ENCODE data around the gene HOXA5. TPM values are rescaled to one million over a fixed set of nuclear protein-coding genes. Genes with fewer than 3 reads are reported as not detected.

HOXA5 gene
- total RNA-seq, 4 donors from 2014 or later = 3.6 to 8.2 (median 6.8) TPM

DNA sequence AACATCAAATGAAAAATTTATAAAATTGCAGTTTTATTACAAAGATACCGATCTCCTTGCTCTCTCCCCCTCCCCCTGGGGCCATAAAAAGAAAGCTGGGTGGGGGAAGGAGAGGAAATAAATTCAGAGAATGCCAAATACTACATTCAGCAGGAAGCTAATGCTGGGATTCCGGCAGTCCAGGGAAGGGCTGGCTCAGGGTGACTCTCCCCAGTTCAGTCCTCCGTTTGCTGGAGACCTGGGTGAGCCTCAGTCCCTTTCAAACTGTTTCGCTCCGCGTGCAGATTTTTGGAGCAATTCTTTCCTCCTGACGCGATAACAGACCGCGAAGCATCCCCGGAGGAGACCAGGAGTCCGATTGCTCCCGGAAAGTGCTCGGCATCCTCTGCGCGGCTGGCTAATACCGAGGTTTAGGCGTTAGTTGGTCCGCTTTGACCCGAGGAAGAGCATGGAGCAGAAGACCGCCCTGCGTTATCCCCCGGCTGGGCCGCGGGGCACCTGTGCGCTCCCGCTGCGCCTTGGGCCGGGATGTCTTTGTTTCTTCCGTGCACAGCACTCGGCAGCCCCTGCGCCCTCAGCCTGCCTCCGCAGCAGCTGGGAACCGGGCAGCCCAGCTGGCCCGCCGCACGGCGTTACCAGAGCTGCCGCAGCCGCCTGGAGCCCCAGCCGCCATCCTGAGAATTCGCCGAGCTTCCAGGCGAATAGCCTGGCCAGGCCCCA is 37.1 kb downstream of the HOXA5 start:
- intact Hi-C loops (cut with DNase I) = no loop called here
- Histone ChIP-seq H3K4me1 (peaks cover 21 to 98% (median 49%) of the 10 kb centered on the region in 3 donors), H3K27ac (peak overlapping the region; percentile 96 to 99 (median 99)), H3K4me3 (peak overlapping the region; percentile 18 to 97 (median 72)), H3K27me3 (peaks cover 0 to 11% (median 0%) of the 10 kb centered on the region in 4 donors), H3K9me3 (no peaks in the 10 kb centered on the region), H3K36me3 (no peaks in the 10 kb centered on the region)
- no peak for TF ChIP-seq POLR2A (IDR thresholded peaks at IDR 0.05)
- TF ChIP-seq, protein P1, sequence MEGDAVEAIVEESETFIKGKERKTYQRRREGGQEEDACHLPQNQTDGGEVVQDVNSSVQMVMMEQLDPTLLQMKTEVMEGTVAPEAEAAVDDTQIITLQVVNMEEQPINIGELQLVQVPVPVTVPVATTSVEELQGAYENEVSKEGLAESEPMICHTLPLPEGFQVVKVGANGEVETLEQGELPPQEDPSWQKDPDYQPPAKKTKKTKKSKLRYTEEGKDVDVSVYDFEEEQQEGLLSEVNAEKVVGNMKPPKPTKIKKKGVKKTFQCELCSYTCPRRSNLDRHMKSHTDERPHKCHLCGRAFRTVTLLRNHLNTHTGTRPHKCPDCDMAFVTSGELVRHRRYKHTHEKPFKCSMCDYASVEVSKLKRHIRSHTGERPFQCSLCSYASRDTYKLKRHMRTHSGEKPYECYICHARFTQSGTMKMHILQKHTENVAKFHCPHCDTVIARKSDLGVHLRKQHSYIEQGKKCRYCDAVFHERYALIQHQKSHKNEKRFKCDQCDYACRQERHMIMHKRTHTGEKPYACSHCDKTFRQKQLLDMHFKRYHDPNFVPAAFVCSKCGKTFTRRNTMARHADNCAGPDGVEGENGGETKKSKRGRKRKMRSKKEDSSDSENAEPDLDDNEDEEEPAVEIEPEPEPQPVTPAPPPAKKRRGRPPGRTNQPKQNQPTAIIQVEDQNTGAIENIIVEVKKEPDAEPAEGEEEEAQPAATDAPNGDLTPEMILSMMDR (IDR thresholded peaks at IDR 0.05) = no peak
- no peak for DNase-seq
- WGBS, 2 donors = 22 to 30% methylated on average over 5 to 27 of the region's 44 CpGs

DNA sequence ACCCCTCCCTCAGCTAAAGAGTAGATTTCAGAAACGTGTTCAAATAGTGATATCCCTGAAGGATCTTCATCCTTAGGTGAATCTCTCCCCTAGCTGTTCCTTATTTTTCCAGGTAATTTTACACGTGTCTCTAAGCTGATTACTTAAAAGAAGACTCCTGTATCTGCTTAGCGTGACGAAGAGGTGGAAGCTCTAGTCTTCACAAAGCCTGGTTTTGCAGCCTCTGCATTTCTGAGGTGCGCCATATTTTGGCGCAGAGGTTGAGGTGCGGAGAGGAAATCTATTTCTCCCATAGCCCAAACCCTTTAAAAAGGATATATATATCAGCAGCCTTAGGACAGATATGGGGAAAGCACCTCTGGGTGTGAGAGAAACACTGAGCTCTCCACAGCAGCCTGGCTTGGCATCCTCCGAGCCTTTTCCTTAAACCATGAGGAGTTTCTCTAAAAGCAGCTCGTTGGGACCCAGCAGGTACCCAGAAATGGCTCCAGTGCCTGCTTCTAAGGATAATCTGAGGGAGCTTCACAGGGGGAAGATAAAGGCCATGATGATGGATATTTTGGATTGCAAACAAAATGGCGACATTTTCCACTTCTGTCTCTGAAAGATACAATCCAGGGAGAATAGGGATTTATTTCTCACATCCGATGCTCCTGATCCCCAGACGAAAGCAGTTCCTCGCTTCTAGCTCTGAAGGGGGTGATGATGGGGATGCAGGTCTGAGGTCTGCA is 38.0 kb downstream of the HOXA5 start:
- TF ChIP-seq, protein P1 (IDR thresholded peaks at IDR 0.05) = no peak
- TF ChIP-seq POLR2A (IDR thresholded peaks at IDR 0.05) = no peak
- H3K27ac ChIP-seq = peak overlapping the region; percentile 96 to 99 (median 99)
- H3K27me3 ChIP-seq = peaks cover 0 to 11% (median 0%) of the 10 kb centered on the region in 4 donors
- H3K4me1 ChIP-seq = peaks cover 20 to 98% (median 46%) of the 10 kb centered on the region in 3 donors
- intact Hi-C loops (cut with DNase I) = no loop called here
- H3K36me3 ChIP-seq = no peaks in the 10 kb centered on the region
- H3K9me3 ChIP-seq = no peaks in the 10 kb centered on the region
- no peak for DNase-seq
- 34 to 51% methylated on average over 10 to 13 of the region's 13 CpGs for WGBS, 2 donors
- H3K4me3 ChIP-seq = peak overlapping the region in 3 of 4 donors; percentile 57 to 97 (median 88)

DNA sequence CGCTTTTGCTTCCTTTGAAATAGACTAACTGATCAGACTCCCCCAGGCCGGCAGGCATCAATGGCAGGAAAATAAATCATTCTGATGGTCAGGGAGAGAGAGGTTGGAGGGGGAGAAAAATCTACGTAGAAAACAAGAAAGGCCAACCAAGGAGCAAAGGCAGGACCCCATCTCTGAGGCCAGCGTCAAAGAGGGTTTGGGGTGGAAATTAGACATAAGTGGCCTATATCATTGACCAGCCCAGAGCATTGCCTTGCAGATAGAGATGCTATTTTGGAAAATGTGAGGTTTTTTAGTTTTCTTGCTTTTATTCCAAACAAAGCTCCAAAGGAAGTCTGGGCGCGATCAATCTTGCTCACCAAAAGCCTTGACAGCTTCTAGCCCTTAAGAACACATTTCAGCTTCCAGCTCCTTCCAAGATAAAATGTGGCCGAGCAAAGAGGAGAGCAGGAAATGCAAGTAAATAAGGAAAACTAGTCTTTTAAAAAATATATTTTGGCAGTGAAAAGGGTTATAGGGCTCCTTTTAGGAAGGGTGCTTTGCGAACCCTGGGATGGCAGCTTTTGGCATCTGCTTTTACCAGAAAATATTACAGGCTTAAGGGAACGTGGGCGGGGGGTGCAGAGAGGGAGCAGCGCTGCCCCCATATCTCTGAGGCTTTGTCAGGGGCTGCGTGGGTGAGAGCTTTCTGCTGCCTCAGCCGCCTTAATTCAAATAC is 39.0 kb downstream of the HOXA5 start:
- Histone ChIP-seq H3K4me3 (peak overlapping the region in 3 of 4 donors; percentile 85 to 97 (median 88)), H3K36me3 (no peaks in the 10 kb centered on the region), H3K27ac (peak overlapping the region; percentile 96 to 99 (median 99)), H3K4me1 (peaks cover 15 to 98% (median 43%) of the 10 kb centered on the region in 3 donors), H3K9me3 (no peaks in the 10 kb centered on the region), H3K27me3 (peaks cover 0 to 11% (median 0%) of the 10 kb centered on the region in 4 donors)
- 34 to 36% methylated on average over 13 of the region's 13 CpGs for WGBS, 2 donors
- intact Hi-C loops (cut with DNase I) = no loop called here
- TF ChIP-seq POLR2A (IDR thresholded peaks at IDR 0.05) = no peak
- TF ChIP-seq, protein P1 (IDR thresholded peaks at IDR 0.05) = no peak
- DNase-seq = no peak

DNA sequence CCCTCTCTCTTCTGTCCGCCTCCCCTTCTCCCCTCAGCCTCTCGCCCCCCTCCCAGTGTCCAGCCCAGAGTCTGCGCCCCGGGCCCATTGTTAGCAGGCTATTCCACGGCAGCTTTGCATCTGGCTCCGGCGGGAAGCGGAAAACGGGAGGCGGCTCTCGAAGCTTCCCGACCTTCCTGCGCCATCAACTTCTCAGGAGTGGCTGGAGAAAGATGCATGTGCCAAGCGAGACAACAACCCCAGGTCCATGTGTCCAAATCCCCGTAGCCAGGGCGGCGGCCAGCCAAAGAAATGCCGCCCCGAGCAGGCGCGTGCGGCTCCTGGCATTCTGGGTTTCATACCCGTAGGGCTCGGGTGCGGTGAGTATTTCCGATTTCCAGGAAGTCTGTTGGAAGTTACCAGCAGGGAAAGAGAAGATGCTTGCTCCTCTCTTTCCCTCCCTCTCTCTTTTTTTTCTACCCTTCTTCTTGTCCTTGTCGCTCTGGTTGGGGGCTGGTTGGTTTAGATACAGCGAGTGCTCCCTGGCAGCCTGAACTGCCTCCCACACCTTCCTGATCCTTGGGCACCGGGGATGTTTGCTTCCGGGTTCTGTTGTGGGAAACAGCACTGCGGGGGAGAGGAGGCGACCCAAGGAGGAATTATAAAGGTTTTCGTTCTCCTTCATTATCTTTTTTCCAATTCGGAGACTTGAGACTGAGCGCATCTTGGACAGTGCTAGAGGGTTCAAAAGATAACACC is 39.8 kb downstream of the HOXA5 start:
- intact Hi-C loops (cut with DNase I) = no loop called here
- Histone ChIP-seq H3K27me3 (peaks cover 0 to 11% (median 0%) of the 10 kb centered on the region in 4 donors), H3K27ac (peak overlapping the region; percentile 96 to 99 (median 99)), H3K9me3 (no peaks in the 10 kb centered on the region), H3K4me3 (peak overlapping the region; percentile 35 to 97 (median 86)), H3K4me1 (peaks cover 10 to 97% (median 35%) of the 10 kb centered on the region in 3 donors), H3K36me3 (no peaks in the 10 kb centered on the region)
- TF ChIP-seq, protein P1 (IDR thresholded peaks at IDR 0.05) = no peak
- no peak for TF ChIP-seq POLR2A (IDR thresholded peaks at IDR 0.05)
- no peak for DNase-seq
- 8 to 9% methylated on average over 25 to 28 of the region's 35 CpGs for WGBS, 2 donors
